ENCODE measurements around the gene VGLL4. TPM values are rescaled to one million over a fixed set of nuclear protein-coding genes. Genes with fewer than 3 reads are reported as not detected.

Gene VGLL4
- total RNA-seq, 1 experiment from 2014 or later, result 66.0 TPM

- DNase-seq (ENCODE audit: low read depth, low spot score), result no peak
- CTCF ChIA-PET, result no interaction called here
- peak overlapping the region in 1 of 2 experiments; percentile 25; a peak in 2 of 4 replicates for H3K4me3 ChIP-seq (ENCODE audit: low read depth in 2 of 2, low read length in 2 of 2)
Measured at GRCh38 chr3:11591391-11592282, 52.1 kb downstream of the VGLL4 start.

GRCh38 chr3:11591002-11591355 is 52.7 kb downstream of the VGLL4 start:
- CTCF ChIA-PET, result interaction anchor here (0.6 kb wide), 1 partner anchor 27 kb away, joined by 3 read pairs; no protein-coding TSS in a partner anchor
- intact Hi-C loops (cut with micrococcal nuclease; ENCODE audit: unreplicated experiment), result no loop called here
- Histone ChIP-seq H3K27me3 (ENCODE audit: control insufficient read depth, insufficient read depth, low read length) (no peaks in the 10 kb centered on the region), H3K27ac (ENCODE audit: low read length) (peak overlapping the region; percentile 96), H3K36me3 (ENCODE audit: control insufficient read depth, insufficient read depth, low read length) (no peaks in the 10 kb centered on the region; the same call in 1 of the 2 replicates), H3K4me3 (ENCODE audit: low read depth in 2 of 2, low read length in 2 of 2) (peak overlapping the region in 1 of 2 experiments; percentile 25; a peak in 2 of 4 replicates), H3K9me3 (ENCODE audit: control insufficient read depth, insufficient read depth, low read depth, low read length) (no peaks in the 10 kb centered on the region), H3K4me1 (ENCODE audit: control insufficient read depth, insufficient read depth, low read length) (peaks cover 86% of the 10 kb centered on the region)
- TF ChIP-seq SIN3A (IDR thresholded peaks at IDR 0.05; ENCODE audit: borderline replicate concordance, insufficient read depth, low read depth, low read length), result no peak
- TF ChIP-seq CTCF (IDR thresholded peaks at IDR 0.05), result no peak
- no peak for TF ChIP-seq REST (IDR thresholded peaks at IDR 0.05; ENCODE audit: insufficient read depth in 1 of 2, low read depth in 2 of 2, low read length in 1 of 2)
- no peak for TF ChIP-seq TCF7L2 (IDR thresholded peaks at IDR 0.05; ENCODE audit: low read depth, low read length)
- TF ChIP-seq POLR2AphosphoS5 (IDR thresholded peaks at IDR 0.05; ENCODE audit: low read depth, low read length), result no peak
- TSS peak; percentile 32 for BruUV-seq (replicated peaks)
- POLR2A ChIA-PET, result interaction anchor here (0.6 to 0.9 kb wide), 3 partner anchors 9 to 202 kb away, joined by 3 to 14 read pairs (median 4); no protein-coding TSS in a partner anchor
- DNase-seq (ENCODE audit: low read depth, low spot score) (no peak), ATAC-seq (no peak)
- in situ Hi-C loops (cut with HindIII; ENCODE audit: low pct_unique_long_range_greater_than_20kb, low sequenced_read_pairs), result no loop called here

More at GRCh38 chr3:11591391-11592282, 52.1 kb downstream of the VGLL4 start:
- Histone ChIP-seq H3K36me3 (ENCODE audit: control insufficient read depth, insufficient read depth, low read length) (no peaks in the 10 kb centered on the region), H3K27me3 (ENCODE audit: control insufficient read depth, insufficient read depth, low read length) (no peaks in the 10 kb centered on the region), H3K27ac (ENCODE audit: low read length) (peak overlapping the region; percentile 96), H3K9me3 (ENCODE audit: control insufficient read depth, insufficient read depth, low read depth, low read length) (no peaks in the 10 kb centered on the region), H3K4me1 (ENCODE audit: control insufficient read depth, insufficient read depth, low read length) (peaks cover 83% of the 10 kb centered on the region)
- in situ Hi-C loops (cut with HindIII; ENCODE audit: low pct_unique_long_range_greater_than_20kb, low sequenced_read_pairs), result no loop called here
- POLR2A ChIA-PET, result no interaction called here
- BruUV-seq (replicated peaks), result no TSS peak
- peak; percentile 82 for ATAC-seq
- intact Hi-C loops (cut with micrococcal nuclease; ENCODE audit: unreplicated experiment), result no loop called here
- TF ChIP-seq SIN3A (IDR thresholded peaks at IDR 0.05; ENCODE audit: borderline replicate concordance, insufficient read depth, low read depth, low read length), result no peak
- peak; percentile 54 for TF ChIP-seq POLR2AphosphoS5 (IDR thresholded peaks at IDR 0.05; ENCODE audit: low read depth, low read length)
- no peak for TF ChIP-seq CTCF (IDR thresholded peaks at IDR 0.05)
